Ishikawa (cell line): ENCODE measurements around the gene ATXN7.

ENCODE experiments used
- CEBPB ChIP-seq: IDR thresholded peaks from 2 replicates; pipeline ENCODE4 v1.6.1; 2012
- CREB1 ChIP-seq: IDR thresholded peaks from 2 replicates; pipeline ENCODE4 v1.6.1; 2012; ENCODE audit warnings: low read depth
- EGR1 ChIP-seq: IDR thresholded peaks from 2 replicates; pipeline ENCODE4 v1.6.1; 2012
- EP300 ChIP-seq: IDR thresholded peaks from 2 replicates; pipeline ENCODE4 v1.6.1; 2012; ENCODE audit warnings: borderline replicate concordance
- FOXM1 ChIP-seq: IDR thresholded peaks from 2 replicates; pipeline ENCODE4 v1.6.1; 2012; ENCODE audit warnings: low read depth, borderline replicate concordance
- MAX ChIP-seq: IDR thresholded peaks from 2 replicates; pipeline ENCODE4 v1.6.1; 2012
- NFIC ChIP-seq: IDR thresholded peaks from 2 replicates; pipeline ENCODE4 v1.6.1; 2012
- RAD21 ChIP-seq: IDR thresholded peaks from 2 replicates; pipeline ENCODE4 v1.6.1; 2012; ENCODE audit warnings: low read depth
- REST ChIP-seq: IDR thresholded peaks from 2 replicates; pipeline ENCODE4 v1.6.1; 2012; ENCODE audit warnings: low read depth, mild to moderate bottlenecking
- TAF1 ChIP-seq: IDR thresholded peaks from 2 replicates; pipeline ENCODE4 v1.6.1; 2012; ENCODE audit warnings: low read depth, mild to moderate bottlenecking
- TCF12 ChIP-seq: IDR thresholded peaks from 2 replicates; pipeline ENCODE4 v1.6.1; 2012; ENCODE audit warnings: low read depth
- TEAD4 ChIP-seq: IDR thresholded peaks from 2 replicates; pipeline ENCODE4 v1.6.1; 2012
- USF1 ChIP-seq: IDR thresholded peaks from 2 replicates; pipeline ENCODE4 v1.6.1; 2012
- YY1 ChIP-seq: IDR thresholded peaks from 2 replicates; pipeline ENCODE4 v1.6.1; 2012; ENCODE audit warnings: low read depth
- ZBTB7A ChIP-seq: IDR thresholded peaks from 2 replicates; pipeline ENCODE4 v1.6.1; 2012; ENCODE audit warnings: low read depth

The ATXN7 gene

GRCh38 chr3:64037084-64037483, 173.4 kb downstream of the ATXN7 start:
- no peak for TF ChIP-seq CREB1
- no peak for TF ChIP-seq CEBPB
- TF ChIP-seq EP300, result no peak
- no peak for TF ChIP-seq FOXM1
- no peak for TF ChIP-seq NFIC
- no peak for TF ChIP-seq TEAD4
- TF ChIP-seq ZBTB7A, result no peak

- TF ChIP-seq REST (no peak), TEAD4 (no peak), USF1 (no peak), CREB1 (no peak)
Observed at GRCh38 chr3:64038253-64038767, 174.6 kb downstream of the ATXN7 start.

- TF ChIP-seq NFIC (no peak), TEAD4 (no peak), RAD21 (no peak), CREB1 (no peak), CEBPB (no peak), EGR1 (no peak), MAX (no peak), TCF12 (no peak), YY1 (no peak), FOXM1 (no peak), USF1 (no peak), REST (no peak), EP300 (no peak), TAF1 (no peak), ZBTB7A (no peak)
Observed at GRCh38 chr3:64039332-64039731, 175.7 kb downstream of the ATXN7 start.

- TF ChIP-seq YY1 (no peak), FOXM1 (no peak)
Observed at GRCh38 chr3:64039981-64040733, 176.5 kb downstream of the ATXN7 start.

- TF ChIP-seq YY1 (no peak), TCF12 (no peak), CREB1 (no peak), USF1 (no peak)
Observed at GRCh38 chr3:64042952-64043351, 179.3 kb downstream of the ATXN7 start.

- TF ChIP-seq TAF1 (no peak), TEAD4 (no peak), USF1 (no peak), EP300 (no peak), MAX (no peak)
Observed at GRCh38 chr3:64046592-64046991, 182.9 kb downstream of the ATXN7 start.
